GM21786 (cell line): ENCODE measurements around the gene ASPSCR1.
"Not testable (repeated sequence)": the region's sequence is repeated elsewhere in the genome, so short reads cannot be mapped to it uniquely, and the experiment has no call there.

ENCODE experiments used
- ATAC-seq: cut with Tn5 transposase; IDR thresholded peaks from one replicate; pipeline ENCODE4 v1.9.1; 2021; ENCODE audit not compliant: unreplicated experiment

Gene ASPSCR1

GRCh38 chr17:82035956-82036633 is 58.7 kb downstream of the ASPSCR1 start:
- no peak for ATAC-seq

GRCh38 chr17:82036634-82037091 is 59.2 kb downstream of the ASPSCR1 start:
- no peak for ATAC-seq

GRCh38 chr17:82037092-82037888 is 59.9 kb downstream of the ASPSCR1 start, which contains the start of gene DCXR:
Gene DCXR (minus strand): TSS chr17:82037697. CDS start chr17:82037682, 15 bp downstream.
- peak; percentile 91 for ATAC-seq

GRCh38 chr17:82037889-82038195 is 60.4 kb downstream of the ASPSCR1 start:
- ATAC-seq = no peak

GRCh38 chr17:82038796-82039409 is 61.5 kb downstream of the ASPSCR1 start:
- ATAC-seq = not testable (repeated sequence)

GRCh38 chr17:82039695-82040299 is 62.4 kb downstream of the ASPSCR1 start:
- no peak for ATAC-seq

- no peak for ATAC-seq
Observed at GRCh38 chr17:82041144-82041814, 63.9 kb downstream of the ASPSCR1 start.

GRCh38 chr17:82042649-82043048 is 65.2 kb downstream of the ASPSCR1 start:
- ATAC-seq = no peak

GRCh38 chr17:82043507-82043906 is 66.1 kb downstream of the ASPSCR1 start:
- no peak for ATAC-seq

GRCh38 chr17:82045936-82046484 is 68.6 kb downstream of the ASPSCR1 start:
- no peak for ATAC-seq

GRCh38 chr17:82046903-82047302 is 69.5 kb downstream of the ASPSCR1 start:
- no peak for ATAC-seq

GRCh38 chr17:82047379-82047778 is 70.0 kb downstream of the ASPSCR1 start:
- ATAC-seq = no peak

- no peak for ATAC-seq
Observed at GRCh38 chr17:82047914-82048570, 70.6 kb downstream of the ASPSCR1 start.

- ATAC-seq = no peak
Observed at GRCh38 chr17:82048571-82048971, 71.1 kb downstream of the ASPSCR1 start.

GRCh38 chr17:82049106-82049505 is 71.7 kb downstream of the ASPSCR1 start:
- ATAC-seq = no peak

- no peak for ATAC-seq
Observed at GRCh38 chr17:82049521-82049971, 72.1 kb downstream of the ASPSCR1 start.

- no peak for ATAC-seq
Observed at GRCh38 chr17:82050152-82050760, 72.8 kb downstream of the ASPSCR1 start.

GRCh38 chr17:82050761-82051641 is 73.6 kb downstream of the ASPSCR1 start:
- peak; percentile 15 for ATAC-seq
